Nephron progenitor cell (in vitro differentiated cells): ENCODE data around the gene GPR17.

Source experiments
- DNase-seq: peaks from one replicate; pipeline ENCODE4 v3.0.0; 2021
- H3K27ac Mint-ChIP-seq: 2 replicates; pipeline ENCODE4 v1.8.0; 2021; ENCODE audit warnings: mild to moderate bottlenecking, moderate library complexity, mixed read lengths
- H3K27me3 Mint-ChIP-seq: 2 replicates; pipeline ENCODE4 v1.8.0; 2021; ENCODE audit warnings: mild to moderate bottlenecking, low read depth, mixed read lengths; ENCODE audit not compliant: poor library complexity
- H3K36me3 Mint-ChIP-seq: 2 replicates; pipeline ENCODE4 v1.8.0; 2021; ENCODE audit warnings: low read depth, mixed read lengths
- H3K4me1 Mint-ChIP-seq: 2 replicates; pipeline ENCODE4 v1.8.0; 2021; ENCODE audit warnings: mixed read lengths
- H3K4me3 Mint-ChIP-seq: 2 replicates; pipeline ENCODE4 v1.8.0; 2021; ENCODE audit warnings: mild to moderate bottlenecking, moderate library complexity, mixed read lengths
- H3K9me3 Mint-ChIP-seq: 2 replicates; pipeline ENCODE4 v1.8.0; 2021; ENCODE audit warnings: mild to moderate bottlenecking, moderate library complexity, mixed read lengths
- TF ChIP-seq, protein P1 (sequence below): fragments of 200-600 bp; sonication (generic); IDR thresholded peaks from 2 replicates; pipeline ENCODE4 v1.5.0; 2021; ENCODE audit warnings: antibody characterized with exemption

Gene GPR17

GRCh38 chr2:127646487-127647241, 711 bp downstream of the GPR17 start:
- TF ChIP-seq, protein P1, sequence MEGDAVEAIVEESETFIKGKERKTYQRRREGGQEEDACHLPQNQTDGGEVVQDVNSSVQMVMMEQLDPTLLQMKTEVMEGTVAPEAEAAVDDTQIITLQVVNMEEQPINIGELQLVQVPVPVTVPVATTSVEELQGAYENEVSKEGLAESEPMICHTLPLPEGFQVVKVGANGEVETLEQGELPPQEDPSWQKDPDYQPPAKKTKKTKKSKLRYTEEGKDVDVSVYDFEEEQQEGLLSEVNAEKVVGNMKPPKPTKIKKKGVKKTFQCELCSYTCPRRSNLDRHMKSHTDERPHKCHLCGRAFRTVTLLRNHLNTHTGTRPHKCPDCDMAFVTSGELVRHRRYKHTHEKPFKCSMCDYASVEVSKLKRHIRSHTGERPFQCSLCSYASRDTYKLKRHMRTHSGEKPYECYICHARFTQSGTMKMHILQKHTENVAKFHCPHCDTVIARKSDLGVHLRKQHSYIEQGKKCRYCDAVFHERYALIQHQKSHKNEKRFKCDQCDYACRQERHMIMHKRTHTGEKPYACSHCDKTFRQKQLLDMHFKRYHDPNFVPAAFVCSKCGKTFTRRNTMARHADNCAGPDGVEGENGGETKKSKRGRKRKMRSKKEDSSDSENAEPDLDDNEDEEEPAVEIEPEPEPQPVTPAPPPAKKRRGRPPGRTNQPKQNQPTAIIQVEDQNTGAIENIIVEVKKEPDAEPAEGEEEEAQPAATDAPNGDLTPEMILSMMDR: no peak
- Mint-ChIP-seq H3K4me3 (no peak overlapping the region), H3K27me3 (no peaks in the 10 kb centered on the region), H3K4me1 (peaks cover 41% of the 10 kb centered on the region), H3K9me3 (no peaks in the 10 kb centered on the region), H3K27ac (no peak overlapping the region), H3K36me3 (no peaks in the 10 kb centered on the region)
- no peak for DNase-seq

GRCh38 chr2:127647242-127648190, 1.6 kb downstream of the GPR17 start:
- no peak for DNase-seq
- Mint-ChIP-seq H3K4me1 (peaks cover 41% of the 10 kb centered on the region), H3K4me3 (no peak overlapping the region), H3K27me3 (no peaks in the 10 kb centered on the region), H3K27ac (no peak overlapping the region), H3K36me3 (no peaks in the 10 kb centered on the region), H3K9me3 (no peaks in the 10 kb centered on the region)
- TF ChIP-seq, protein P1: no peak

GRCh38 chr2:127648321-127648720, 2.4 kb downstream of the GPR17 start:
- no peak overlapping the region for H3K27ac Mint-ChIP-seq
- peaks cover 41% of the 10 kb centered on the region for H3K4me1 Mint-ChIP-seq
- TF ChIP-seq, protein P1: no peak

DNA sequence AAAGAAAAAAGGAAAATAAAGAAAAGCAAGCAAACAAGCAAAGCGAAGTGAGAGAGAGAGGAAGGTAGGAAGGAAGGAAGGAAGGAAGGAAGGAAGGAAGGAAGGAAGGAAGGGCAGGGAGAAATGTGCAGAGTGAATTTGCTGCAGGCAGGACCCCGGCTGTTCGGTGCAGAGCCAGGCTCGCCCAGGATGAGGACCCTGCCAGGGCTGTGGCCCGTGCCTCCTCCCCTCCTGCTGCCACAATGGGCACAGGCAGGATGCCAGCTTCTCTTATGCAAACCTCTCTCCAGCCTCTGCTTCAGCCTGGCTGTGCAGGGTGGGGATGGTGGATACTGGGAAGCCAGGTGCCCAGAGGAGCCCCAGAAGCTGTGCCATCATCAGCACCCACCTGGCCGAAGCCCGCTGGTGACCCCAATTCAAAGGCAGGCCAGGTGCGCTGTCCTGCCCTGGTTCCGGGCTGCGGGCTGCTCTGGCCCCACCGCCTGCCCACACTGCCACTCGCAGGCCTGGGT, 3.2 kb downstream of the GPR17 start:
- Mint-ChIP-seq H3K27me3 (no peaks in the 10 kb centered on the region), H3K27ac (peak overlapping the region; percentile 62), H3K4me3 (no peak overlapping the region), H3K36me3 (no peaks in the 10 kb centered on the region), H3K9me3 (no peaks in the 10 kb centered on the region), H3K4me1 (peaks cover 41% of the 10 kb centered on the region)
- DNase-seq: no peak
- TF ChIP-seq, protein P1: no peak

More at GRCh38 chr2:127648321-127648720, 2.4 kb downstream of the GPR17 start:
- no peak for DNase-seq
- H3K9me3 Mint-ChIP-seq: no peaks in the 10 kb centered on the region
- no peak overlapping the region for H3K4me3 Mint-ChIP-seq
- no peaks in the 10 kb centered on the region for H3K27me3 Mint-ChIP-seq
- H3K36me3 Mint-ChIP-seq: no peaks in the 10 kb centered on the region

- H3K36me3 Mint-ChIP-seq: no peaks in the 10 kb centered on the region
- H3K27me3 Mint-ChIP-seq: no peaks in the 10 kb centered on the region
- H3K4me3 Mint-ChIP-seq: no peak overlapping the region
- no peaks in the 10 kb centered on the region for H3K9me3 Mint-ChIP-seq
- DNase-seq: peak; percentile 95
- TF ChIP-seq, protein P1: peak; percentile 90
- H3K4me1 Mint-ChIP-seq: peaks cover 39% of the 10 kb centered on the region
- no peak overlapping the region for H3K27ac Mint-ChIP-seq
Observed at GRCh38 chr2:127649684-127650040, 3.7 kb downstream of the GPR17 start.
